A549 (cell line): ENCODE results near the gene RAE1. TPM values are rescaled to one million over a fixed set of nuclear protein-coding genes. Genes with fewer than 3 reads are reported as not detected.

Experiments
- ATAC-seq, 2 experiments: fragments of 200-7000 bp in 1 of 2; fragments of >200 bp in 1 of 2; cut with Nextera tagmentation in 1 of 2; cut with Tn5 transposase in 1 of 2; 3 replicates each; pipeline versions ENCODE4 v1.8.0 to v1.9.1; 2018 to 2020; ENCODE audit warnings: mild to moderate bottlenecking in 1 of 2, moderate library complexity in 1 of 2
- CTCF ChIA-PET: fragments of 300-600 bp; sonication (Branson Sonifier 250); formaldehyde crosslinking; extraction: SDS; loops from one replicate; lab custom pipeline; 2021; ENCODE audit warnings: antibody characterized with exemption, inconsistent platforms; lab: Yijun Ruan, JAX
- POLR2A ChIA-PET: fragments of 350-600 bp; formaldehyde crosslinking; extraction: SDS; loops from one replicate; lab custom pipeline; 2021; ENCODE audit warnings: antibody characterized with exemption, inconsistent platforms; lab: Yijun Ruan, JAX
- DNase-seq, 2 experiments: peaks; one replicate each; pipeline versions ENCODE4 v3.0.0 to v3.0.0-alpha.2; 2011 to 2016; ENCODE audit warnings: low read depth in 1 of 2, low spot score in 1 of 2
- FAIRE-seq: peaks from 2 replicates; lab custom pipeline; 2011; peaks lifted over from hg19 to GRCh38; lab: Jason Lieb, UNC
- H3K27ac ChIP-seq, 2 experiments: fragments of >200 bp; sonication (Bioruptor Twin); formaldehyde crosslinking; 3 replicates each; pipeline ENCODE4 v1.5.1; 2016 to 2017
- H3K4me1 ChIP-seq: fragments of >200 bp; sonication (Bioruptor Twin); formaldehyde crosslinking; 3 replicates; pipeline ENCODE4 v1.6.1; 2016
- H3K4me2 ChIP-seq: fragments of >200 bp; sonication (Bioruptor Twin); formaldehyde crosslinking; 3 replicates; pipeline ENCODE4 v1.6.1; 2016
- H3K4me3 ChIP-seq: fragments of >200 bp; sonication (Bioruptor Twin); formaldehyde crosslinking; 3 replicates; pipeline ENCODE4 v1.5.1; 2016
- H3K9me3 ChIP-seq: fragments of >200 bp; sonication (Bioruptor Twin); formaldehyde crosslinking; 3 replicates; pipeline ENCODE4 v1.6.1; 2016
- CBX8 ChIP-seq: fragments of 200-600 bp; sonication (generic); IDR thresholded peaks from 2 replicates; pipeline ENCODE4 v1.6.1; 2016
- ESRRA ChIP-seq: fragments of 150-350 bp; IDR thresholded peaks from 2 replicates; pipeline ENCODE4 v1.6.1; 2014; ENCODE audit warnings: mild to moderate bottlenecking, low read length, borderline replicate concordance
- FOSB ChIP-seq: fragments of 250-450 bp; sonication (Bioruptor Pico); IDR thresholded peaks from 2 replicates; pipeline ENCODE4 v1.5.0; 2020; ENCODE audit warnings: mild to moderate bottlenecking, moderate library complexity
- FOXS1 ChIP-seq: fragments of 250-450 bp; sonication (Bioruptor Pico); IDR thresholded peaks from 2 replicates; pipeline ENCODE4 v1.5.0; 2020; ENCODE audit warnings: mild to moderate bottlenecking, moderate library complexity
- HES2 ChIP-seq: fragments of >200 bp; sonication (Bioruptor Twin); formaldehyde crosslinking; IDR thresholded peaks from 2 replicates; pipeline ENCODE4 v1.6.1; 2016
- HOXB13 ChIP-seq: fragments of 250-450 bp; sonication (Bioruptor Pico); IDR thresholded peaks from 2 replicates; pipeline ENCODE4 v1.5.0; 2020; ENCODE audit warnings: low read depth, mild to moderate bottlenecking, moderate library complexity
- JUN ChIP-seq, 2 experiments: fragments of >200 bp; sonication (Bioruptor Twin); formaldehyde crosslinking; IDR thresholded peaks; 2 replicates in 1 of 2; 3 replicates in 1 of 2; pipeline ENCODE4 v1.6.1; 2016 to 2017
- NFE2L2 ChIP-seq: fragments of 150-350 bp; conservative IDR thresholded peaks from 2 replicates; pipeline ENCODE4 v1.6.1; 2014; ENCODE audit warnings: low read length
- NR3C1 ChIP-seq: fragments of >200 bp; sonication (Bioruptor Twin); formaldehyde crosslinking; IDR thresholded peaks from 3 replicates; pipeline ENCODE4 v1.6.1; 2017
- PBX3 ChIP-seq: IDR thresholded peaks from 2 replicates; pipeline ENCODE4 v1.6.1; 2012
- POLR2A ChIP-seq: IDR thresholded peaks from 2 replicates; pipeline ENCODE4 v1.6.1; 2012; ENCODE audit warnings: mild to moderate bottlenecking, low read length
- RAD21 ChIP-seq, 2 experiments: fragments of >200 bp in 1 of 2; sonication (Bioruptor Twin) in 1 of 2; formaldehyde crosslinking in 1 of 2; IDR thresholded peaks in 1 of 2; conservative IDR thresholded peaks in 1 of 2; 2 replicates in 1 of 2; 3 replicates in 1 of 2; pipeline ENCODE4 v1.6.1; 2012 to 2018; ENCODE audit warnings: inconsistent platforms in 1 of 2
- RARB ChIP-seq: fragments of 250-450 bp; sonication (Bioruptor Pico); IDR thresholded peaks from 2 replicates; pipeline ENCODE4 v1.8.0; 2021; ENCODE audit warnings: mild to moderate bottlenecking, moderate library complexity
- REST ChIP-seq: fragments of 200-600 bp; sonication (generic); IDR thresholded peaks from 2 replicates; pipeline ENCODE4 v1.6.1; 2016; ENCODE audit warnings: antibody characterized with exemption, mild to moderate bottlenecking, moderate library complexity
- SMC3 ChIP-seq: fragments of >200 bp; sonication (Bioruptor Twin); formaldehyde crosslinking; IDR thresholded peaks from 3 replicates; pipeline ENCODE4 v1.6.1; 2018; ENCODE audit warnings: inconsistent platforms
- TFCP2L1 ChIP-seq: fragments of 250-450 bp; sonication (Bioruptor Pico); IDR thresholded peaks from 2 replicates; pipeline ENCODE4 v1.5.0; 2021; ENCODE audit warnings: mild to moderate bottlenecking
- USF2 ChIP-seq: fragments of 450-650 bp; IDR thresholded peaks from 2 replicates; pipeline ENCODE4 v1.6.1; 2014; ENCODE audit warnings: antibody characterized with exemption
- ZC3H11A ChIP-seq: fragments of 450-650 bp; IDR thresholded peaks from 2 replicates; pipeline ENCODE4 v1.6.1; 2014; ENCODE audit warnings: antibody characterized with exemption, mild to moderate bottlenecking
- ZFP36 ChIP-seq: fragments of 450-650 bp; IDR thresholded peaks from 2 replicates; pipeline ENCODE4 v1.6.1; 2014; ENCODE audit warnings: borderline replicate concordance; ENCODE audit not compliant: partially characterized antibody
- ZNF302 ChIP-seq: fragments of 250-450 bp; sonication (Bioruptor Pico); IDR thresholded peaks from 2 replicates; pipeline ENCODE4 v1.9.0; 2021; ENCODE audit warnings: inconsistent platforms, mild to moderate bottlenecking, moderate library complexity
- WGBS: methylation state at CpG from one replicate; pipeline ENCODE4 v1.1.6; 2017; ENCODE audit errors: missing lambda C conversion rate; 5-methylcytosine and 5-hydroxymethylcytosine counted together
- polyA plus RNA-seq, 4 experiments: library from polyadenylated mRNA; depleted of rRNA in 3 of 4; stranded (reverse); fragments of >200 nt; fragmentation: RNase III in 1 of 4; extraction: RNeasy Plus Mini Kit Qiagen cat#74134 plus additional on column Dnase treatment in 1 of 4; gene quantifications; 2 replicates in 3 of 4; 3 replicates in 1 of 4; pipeline ENCODE4 v1.2.3, GENCODE V29; 2011 to 2017

RAE1 gene
- polyA plus RNA-seq, 2 of the 4 experiments (the other 2 are of a cell fraction) = 54.7 to 69.6 TPM

GRCh38 chr20:57326667-57327455 lies 24.2 kb upstream of the RAE1 start:
- CTCF ChIA-PET = interaction anchor here (0.6 to 3.4 kb wide), 3 partner anchors 8 to 769 kb away, joined by 3 to 21 read pairs (median 4); no protein-coding TSS in a partner anchor
- Histone ChIP-seq H3K4me3 (no peak overlapping the region), H3K9me3 (no peaks in the 10 kb centered on the region), H3K4me1 (no peaks in the 10 kb centered on the region), H3K4me2 (no peak overlapping the region), H3K27ac (no peak overlapping the region)
- no peak for TF ChIP-seq SMC3
- no peak for TF ChIP-seq FOXS1 (CRISPR knock-in tag)
- no peak for TF ChIP-seq JUN (IDR thresholded peaks at IDR 0.05)
- TF ChIP-seq REST = no peak
- no peak for TF ChIP-seq NR3C1
- TF ChIP-seq ZC3H11A = no peak
- no peak for TF ChIP-seq POLR2A
- TF ChIP-seq NFE2L2 = no peak
- no peak for TF ChIP-seq ZFP36
- ATAC-seq (peak in 1 of 2 experiments; percentile 42; a peak in 2 of 6 replicates), DNase-seq (no peak), FAIRE-seq (no peak)
- POLR2A ChIA-PET = no interaction called here
- WGBS = 52% methylated on average over 8 of the region's 8 CpGs

- no peak for FAIRE-seq
- Histone ChIP-seq H3K27ac (no peak overlapping the region), H3K4me2 (no peak overlapping the region), H3K4me1 (no peaks in the 10 kb centered on the region), H3K4me3 (no peak overlapping the region), H3K9me3 (no peaks in the 10 kb centered on the region)
- ChIA-PET POLR2A (no interaction called here), CTCF (interaction anchor here (0.6 to 3.4 kb wide), 3 partner anchors 37 to 770 kb away, joined by 3 to 21 read pairs (median 3); no protein-coding TSS in a partner anchor)
- TF ChIP-seq PBX3 (no peak), SMC3 (no peak), TFCP2L1 (no peak), CBX8 (no peak), HOXB13 (CRISPR knock-in tag) (no peak), ESRRA (no peak), HES2 (no peak), RARB (CRISPR knock-in tag) (no peak)
- ATAC-seq = no peak
- no peak for DNase-seq
- WGBS = 62% methylated on average over 6 of the region's 6 CpGs
Observed at GRCh38 chr20:57327820-57328219, 23.2 kb upstream of the RAE1 start.

- FAIRE-seq (no peak), DNase-seq (no peak), ATAC-seq (no peak)
- no peak within 1 kb of the TSS for H3K4me3 ChIP-seq
- POLR2A ChIA-PET = no interaction called here
- TF ChIP-seq RARB (CRISPR knock-in tag) (no peak), ZNF302 (no peak), RAD21 (conservative IDR thresholded peaks at IDR 0.05 in 1 of 2, IDR thresholded peaks at IDR 0.05 in 1 of 2) (0 out of 5 replicates have a peak, but pooled peaks of 1 of the 2 experiments have one; percentile 5), FOSB (no peak), HOXB13 (CRISPR knock-in tag) (no peak), USF2 (no peak)
- H3K4me1 ChIP-seq = no peaks in the 10 kb centered on the region
- H3K27ac ChIP-seq = no peak within 1 kb of the TSS
- 81% methylated on average over 22 of the region's 40 CpGs for WGBS
- no peak within 1 kb of the TSS for H3K4me2 ChIP-seq
- H3K9me3 ChIP-seq = no peaks in the 10 kb centered on the region
- CTCF ChIA-PET = interaction anchor here (0.6 to 7.9 kb wide), 4 partner anchors 14 to 239 kb away, joined by 3 to 55 read pairs (median 12); no protein-coding TSS in a partner anchor
Observed at GRCh38 chr20:57329608-57330221, 21.3 kb upstream of the RAE1 start, which contains the start of gene SPO11. TSS of gene SPO11 (plus strand) at chr20:57329803. CDS start at chr20:57329868, 65 bp downstream.
